NAMALWA (cell line): ENCODE data around the gene FNDC8.
"Not testable (repeated sequence)": the region's sequence is repeated elsewhere in the genome, so short reads cannot be mapped to it uniquely, and the experiment has no call there.

Experiments used
- DNase-seq: peaks from one replicate; pipeline ENCODE4 v3.0.0-alpha.2; 2015; ENCODE audit warnings: low spot score

The FNDC8 gene

DNA sequence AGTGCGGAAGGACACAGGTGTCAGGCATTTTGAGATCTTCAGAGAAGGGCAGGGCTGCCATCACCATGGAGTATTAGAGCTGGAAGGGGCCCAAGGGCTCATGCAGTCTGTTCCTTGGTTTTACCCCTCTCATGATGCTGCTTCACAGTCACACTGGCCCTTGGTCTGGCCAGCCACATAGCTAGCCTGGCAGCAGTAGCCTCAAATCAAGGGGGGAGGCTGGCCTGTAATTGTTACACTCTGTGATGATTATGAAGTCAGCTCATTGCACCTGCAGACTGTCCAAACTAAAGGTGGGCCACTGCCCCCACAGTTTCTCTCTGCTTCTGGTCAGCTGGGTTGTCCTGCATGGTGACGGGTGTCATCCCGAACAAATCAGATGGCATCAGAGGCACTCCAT is at the start of gene FNDC8:
Gene FNDC8, plus strand, starts transcription at position 301 of the 400 bp plus-strand sequence. Its CDS starts 79 bp downstream, at position 380.
- DNase-seq = no peak

DNA sequence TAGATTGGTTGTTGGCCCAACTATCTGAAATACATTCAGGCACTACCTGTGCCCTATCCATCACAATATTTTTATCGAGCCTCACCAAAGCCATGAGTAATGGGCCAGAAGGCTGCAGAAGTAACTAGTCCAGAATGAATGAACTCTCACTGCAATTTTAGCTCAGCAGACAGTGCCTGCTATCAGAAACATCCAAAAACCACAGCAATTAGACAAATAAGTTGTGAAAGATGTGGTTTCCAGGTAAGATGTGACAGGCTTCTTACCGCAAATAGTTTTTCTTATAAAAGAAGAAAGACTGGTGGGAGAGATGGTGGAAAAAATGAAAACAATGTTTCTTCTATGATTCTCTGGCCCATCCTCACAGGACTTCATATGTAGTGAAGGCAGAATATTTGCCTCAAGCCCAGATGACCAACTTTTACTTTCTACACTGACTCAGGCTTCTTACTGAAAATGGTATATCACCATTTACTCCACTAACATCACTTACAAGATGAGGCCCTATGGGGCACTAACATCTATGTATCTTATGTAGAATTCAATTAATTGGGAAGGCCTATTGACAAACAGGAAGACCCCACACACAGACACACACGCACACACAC is 48.1 kb upstream of the FNDC8 start:
- no peak for DNase-seq

DNA sequence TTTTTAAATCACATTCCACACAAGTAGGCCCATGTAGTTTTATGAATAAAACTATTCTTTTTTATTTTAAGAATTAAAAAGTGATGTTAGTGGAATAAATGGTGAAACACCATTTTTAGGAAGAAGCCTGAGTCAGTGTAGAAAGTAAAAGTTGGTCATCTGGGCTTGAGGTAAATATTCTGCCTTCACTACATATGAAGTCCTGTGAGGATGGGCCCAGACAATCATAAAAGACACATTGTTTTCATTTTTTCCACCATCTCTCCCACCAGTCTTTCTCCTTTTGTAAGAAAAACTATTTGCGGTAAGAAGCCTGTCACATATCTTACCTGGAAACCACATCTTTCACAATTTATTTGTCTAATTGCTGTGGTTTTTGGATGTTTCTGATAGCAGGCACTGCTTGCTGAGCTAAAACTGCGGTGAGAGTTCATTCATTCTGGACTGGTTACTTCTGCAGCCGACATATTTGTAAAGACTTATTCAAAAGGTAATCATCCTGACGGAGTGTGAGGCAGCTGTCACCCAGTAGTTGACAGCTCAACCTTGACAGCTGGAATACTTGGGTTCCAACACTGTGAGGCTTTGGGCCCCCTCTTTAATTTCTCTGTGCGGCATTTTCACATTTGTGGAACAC is 47.3 kb upstream of the FNDC8 start:
- no peak for DNase-seq

DNA sequence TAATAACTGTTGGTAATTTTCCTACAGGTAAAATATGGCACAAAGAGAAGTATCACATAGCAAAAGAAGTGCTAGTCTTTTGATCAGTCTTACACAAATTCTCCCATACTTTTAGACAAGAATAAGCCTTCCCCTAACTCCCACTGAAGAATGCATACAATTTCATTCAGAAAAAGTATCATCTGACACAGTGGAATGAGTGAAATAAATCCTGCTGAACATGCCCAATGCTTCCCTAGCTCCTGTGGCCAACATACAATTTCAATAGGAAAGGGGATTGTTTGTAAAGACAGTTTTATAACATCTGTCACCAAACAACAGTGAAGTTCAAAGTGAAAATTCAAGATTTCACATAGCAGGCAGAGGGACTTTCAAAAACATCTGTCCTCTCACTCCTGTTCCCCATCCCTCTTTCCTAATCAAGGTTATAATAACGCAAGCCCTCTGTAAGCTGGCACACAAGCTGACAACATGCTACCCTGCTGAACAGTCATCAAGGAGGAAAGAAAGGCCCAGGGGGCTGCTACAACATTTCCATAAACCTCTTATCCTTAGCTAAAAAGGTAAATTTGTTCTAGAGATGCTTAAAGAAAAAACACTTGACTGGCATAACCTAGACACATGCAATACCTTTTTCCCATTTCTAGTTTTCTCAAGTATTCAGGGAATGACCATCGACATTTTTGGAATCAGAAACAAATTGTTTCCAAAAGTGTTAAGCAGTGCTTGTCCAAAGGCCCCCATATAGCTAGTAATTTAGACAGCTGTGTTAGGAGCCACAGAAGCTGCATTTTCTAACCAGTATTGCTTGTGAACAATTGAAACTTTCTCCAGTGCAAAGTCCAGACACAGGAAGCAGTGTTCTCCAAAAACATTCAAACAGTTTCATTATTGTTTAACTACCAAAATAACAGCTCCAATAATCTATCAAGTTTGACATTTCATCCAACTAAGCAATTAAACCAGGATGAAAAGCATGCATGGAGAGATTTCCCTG is 46.4 kb upstream of the FNDC8 start:
- no peak for DNase-seq

DNA sequence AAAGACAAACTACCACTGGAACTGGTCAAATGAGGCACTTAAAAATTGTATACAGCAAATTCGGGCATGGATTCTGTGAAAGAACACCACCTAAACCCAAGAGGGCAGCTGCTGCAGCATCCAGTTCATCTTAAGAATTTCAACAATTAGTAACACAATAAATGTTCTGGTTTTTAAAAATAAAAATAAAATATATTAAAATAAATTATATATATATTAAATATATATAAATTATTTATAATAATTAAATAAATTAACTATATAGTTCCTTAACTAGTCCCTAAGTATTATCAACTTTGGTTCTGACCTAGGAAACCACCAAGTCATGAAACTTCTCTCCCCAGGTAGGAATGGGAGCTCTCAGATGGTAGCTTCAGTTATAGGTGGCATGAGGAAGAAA is 44.5 kb upstream of the FNDC8 start:
- no peak for DNase-seq

DNA sequence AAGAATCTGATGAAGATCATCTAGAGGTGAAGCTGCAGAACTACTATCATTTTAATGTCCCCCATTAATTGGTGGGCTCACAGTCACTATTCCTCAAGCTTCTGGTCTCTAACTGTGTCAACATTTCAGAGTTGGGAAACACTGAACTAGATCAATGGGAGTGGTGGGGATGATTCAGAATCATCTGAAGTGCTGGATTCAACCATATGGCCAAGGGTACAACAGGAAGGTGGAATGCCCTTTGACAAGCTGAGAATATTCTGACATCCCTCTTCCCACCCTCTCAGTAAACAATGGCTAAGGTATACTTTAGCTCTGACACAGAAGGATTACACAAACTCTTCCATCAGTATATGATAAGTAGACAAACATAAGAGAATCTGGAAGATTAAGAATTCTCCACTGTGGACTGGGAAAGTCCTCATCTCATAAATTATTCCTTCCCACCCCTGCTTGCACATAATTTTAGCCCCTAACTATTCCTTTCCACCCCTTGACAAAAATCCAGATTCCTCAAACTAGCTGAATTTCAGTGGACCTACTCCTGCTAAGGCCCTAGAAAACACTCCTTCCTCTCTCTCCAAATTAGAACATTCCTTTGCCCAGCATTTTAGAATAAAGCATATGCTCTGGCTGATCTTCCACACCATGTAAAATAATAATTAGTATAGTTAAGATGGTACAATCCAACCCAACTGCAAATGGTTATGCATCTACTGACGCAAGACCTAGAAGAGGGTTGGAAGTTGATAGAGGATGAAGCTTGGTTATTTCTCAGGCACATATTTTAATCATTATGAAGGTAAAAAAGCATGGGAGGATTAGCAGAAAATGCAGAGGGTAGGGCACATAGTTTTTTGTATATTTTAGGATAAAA is 41.6 kb upstream of the FNDC8 start:
- DNase-seq = no peak

DNA sequence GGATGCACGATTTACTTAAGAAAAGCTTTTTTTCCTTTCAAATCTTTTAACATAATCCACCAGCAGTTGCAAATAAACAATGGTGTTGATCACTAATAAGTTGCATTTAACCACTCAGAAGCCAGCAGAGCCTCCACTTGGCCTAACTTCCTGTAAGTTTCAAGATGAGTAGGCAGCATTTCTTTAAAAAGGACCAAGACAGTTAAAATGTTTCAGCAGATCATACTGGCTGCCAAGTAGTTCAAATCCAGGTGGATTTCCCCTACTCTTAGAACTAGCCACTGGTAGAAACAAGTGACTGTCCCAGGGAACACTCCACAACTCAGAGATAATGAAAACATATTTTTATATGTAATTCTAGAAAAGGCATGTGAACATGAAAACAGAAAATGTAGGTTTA is 40.9 kb upstream of the FNDC8 start:
- peak; percentile 13 for DNase-seq

DNA sequence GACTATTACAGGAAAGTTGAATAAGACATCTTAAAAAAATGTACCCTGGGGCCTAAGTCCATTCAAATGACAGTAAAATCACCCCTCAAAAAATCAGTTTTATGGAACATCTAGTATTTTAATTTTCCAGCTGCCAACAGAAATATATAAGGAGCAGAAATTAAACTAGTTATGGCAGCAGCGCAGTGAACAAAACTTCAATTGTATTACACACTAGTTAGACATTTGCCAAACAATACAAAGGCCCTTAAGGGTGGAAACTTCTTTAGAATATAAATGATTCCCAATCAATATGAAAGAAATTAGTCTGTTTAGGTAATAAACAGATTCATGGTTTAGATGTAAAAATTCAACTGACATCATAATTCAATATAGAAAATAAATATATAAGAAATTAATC is 39.8 kb upstream of the FNDC8 start:
- DNase-seq = no peak

DNA sequence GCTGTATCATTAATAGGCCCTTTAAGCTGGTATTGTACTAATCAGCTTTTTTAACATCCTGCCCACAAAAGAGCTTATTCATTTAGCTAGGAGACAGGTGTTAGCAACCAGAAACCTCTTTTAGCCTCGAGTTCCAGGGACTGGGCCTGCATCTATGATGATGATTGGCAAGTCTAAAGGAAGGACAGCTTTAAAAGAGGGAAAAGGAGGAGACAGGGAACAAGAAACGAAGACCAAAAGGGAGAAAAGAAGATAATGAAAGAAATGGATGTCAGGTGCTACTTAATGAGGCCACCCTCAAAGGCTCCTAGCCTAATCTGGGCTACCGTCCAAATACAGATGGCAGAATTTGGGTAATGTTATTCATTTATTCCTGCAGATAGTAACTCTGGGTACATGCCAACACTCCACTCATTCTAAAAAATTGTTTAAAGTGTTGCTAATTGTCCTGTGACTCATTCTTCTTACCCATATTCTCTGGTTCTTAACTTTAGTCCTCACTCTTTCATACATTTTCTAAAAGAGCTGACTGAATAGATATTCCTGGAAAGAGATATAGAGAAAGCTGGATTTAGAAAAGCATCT is 39.2 kb upstream of the FNDC8 start:
- no peak for DNase-seq

DNA sequence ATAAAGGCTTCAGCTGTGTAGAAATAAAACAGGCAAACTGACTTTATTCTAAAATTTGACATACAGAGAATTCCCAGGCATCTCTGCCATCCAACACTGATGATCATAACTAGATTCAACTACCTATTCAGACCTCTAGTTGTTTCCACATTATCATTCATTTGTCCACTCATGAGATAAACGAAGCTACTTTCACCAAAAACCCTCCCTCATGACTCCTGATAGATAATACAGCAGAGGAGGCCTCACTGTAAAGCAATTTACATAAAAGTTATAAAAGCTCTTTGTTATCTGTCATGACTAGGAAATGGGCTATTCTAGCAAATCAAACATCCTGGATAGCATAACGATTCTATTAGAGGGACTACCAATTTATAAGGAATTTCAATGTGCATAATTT is 38.3 kb upstream of the FNDC8 start:
- no peak for DNase-seq

DNA sequence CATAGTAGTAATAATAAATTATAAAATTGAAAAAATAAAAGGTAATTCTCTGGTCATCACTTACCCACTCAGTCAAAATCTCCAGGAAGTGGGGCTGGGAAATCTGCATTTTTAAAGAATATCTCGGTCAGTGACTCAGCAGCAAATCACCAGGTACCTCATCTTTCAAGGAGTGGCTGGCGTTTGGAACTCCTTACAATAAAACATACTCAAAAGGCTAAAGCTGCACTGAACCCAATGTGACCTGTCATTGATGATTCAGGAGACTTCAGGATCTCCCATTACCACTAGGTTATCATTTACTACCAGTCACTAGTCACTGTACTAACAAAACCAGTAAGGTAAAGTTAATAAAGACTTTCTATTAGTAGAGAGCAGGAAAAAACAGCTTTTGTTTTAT is 36.4 kb upstream of the FNDC8 start:
- no peak for DNase-seq

DNA sequence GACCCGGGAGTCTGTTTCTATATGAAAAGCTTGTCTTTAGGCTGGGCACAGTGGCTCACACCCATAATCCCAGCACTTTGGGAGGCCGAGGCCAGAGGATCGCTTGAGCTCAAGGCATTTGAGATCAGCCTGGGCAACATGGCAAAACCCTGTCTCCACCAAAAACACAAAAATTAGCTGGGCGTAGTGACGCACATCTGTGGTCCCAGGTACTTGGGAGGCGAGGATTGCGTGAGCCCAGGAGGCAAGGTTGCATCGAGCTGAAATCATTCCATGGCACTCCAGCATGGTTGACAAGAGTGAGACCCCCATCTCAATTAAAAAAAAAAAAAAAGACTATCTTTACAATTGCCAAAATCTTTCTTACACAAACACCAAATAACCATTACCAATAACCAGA is 35.3 kb upstream of the FNDC8 start:
- DNase-seq = no peak

DNA sequence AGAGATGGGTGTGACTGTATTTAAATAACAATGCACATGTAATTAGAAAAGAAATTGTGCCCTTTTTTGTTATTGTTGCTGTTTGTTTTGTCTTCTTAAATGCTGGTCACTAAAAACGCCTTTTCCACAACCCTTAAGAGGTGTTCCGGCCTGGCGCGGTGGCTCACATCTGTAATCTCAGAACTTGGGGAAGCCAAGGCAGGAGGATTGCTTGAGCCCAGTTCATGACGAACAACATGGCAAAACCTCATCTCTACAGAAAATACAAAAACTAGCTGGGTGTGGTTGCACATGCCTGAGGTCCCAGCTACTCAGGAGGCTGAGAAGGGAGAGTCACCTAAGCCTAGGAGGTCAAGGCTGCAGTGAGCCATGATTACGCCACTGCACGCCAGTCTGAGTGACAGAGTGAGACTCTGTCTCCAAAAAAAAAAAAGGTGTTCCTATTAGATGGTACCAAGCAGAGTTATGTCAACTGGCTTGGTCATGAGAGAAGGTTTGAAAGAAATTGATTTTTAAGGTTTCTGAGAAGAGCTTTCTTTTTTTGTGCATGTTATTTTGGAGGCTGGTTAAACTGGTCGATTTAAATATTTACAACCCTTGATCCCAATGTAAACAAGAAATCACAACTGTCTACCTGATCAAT is 34.4 kb upstream of the FNDC8 start:
- DNase-seq = no peak

DNA sequence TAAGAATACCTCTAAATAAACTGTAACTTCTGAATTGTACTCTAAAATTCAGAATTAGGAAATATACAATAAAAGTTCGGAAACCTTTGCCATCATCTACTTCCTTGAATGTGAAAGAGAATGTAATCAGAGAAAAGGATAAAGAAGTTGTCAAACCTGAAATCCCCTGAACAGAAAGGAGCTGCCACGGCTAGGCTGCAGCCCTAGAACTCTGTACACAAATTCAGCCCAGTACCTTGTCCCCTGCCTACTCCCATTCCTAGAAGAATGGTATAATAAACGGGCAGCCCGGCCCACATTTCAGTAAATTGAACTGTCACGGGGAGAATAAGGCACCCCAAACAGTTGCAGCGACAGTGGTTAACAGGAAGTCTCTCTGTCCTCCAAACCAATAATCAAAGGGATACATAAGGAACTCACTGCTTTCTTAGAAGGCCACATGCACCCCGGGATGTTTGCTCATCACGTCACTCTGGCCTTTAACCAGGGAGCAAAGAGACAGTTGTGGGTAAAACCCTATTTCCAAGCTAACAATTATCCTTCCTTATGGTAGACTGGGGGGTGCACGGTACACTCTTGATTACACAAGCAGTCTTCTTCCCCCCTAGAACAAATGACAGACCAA is 33.6 kb upstream of the FNDC8 start:
- DNase-seq = peak; percentile 44

DNA sequence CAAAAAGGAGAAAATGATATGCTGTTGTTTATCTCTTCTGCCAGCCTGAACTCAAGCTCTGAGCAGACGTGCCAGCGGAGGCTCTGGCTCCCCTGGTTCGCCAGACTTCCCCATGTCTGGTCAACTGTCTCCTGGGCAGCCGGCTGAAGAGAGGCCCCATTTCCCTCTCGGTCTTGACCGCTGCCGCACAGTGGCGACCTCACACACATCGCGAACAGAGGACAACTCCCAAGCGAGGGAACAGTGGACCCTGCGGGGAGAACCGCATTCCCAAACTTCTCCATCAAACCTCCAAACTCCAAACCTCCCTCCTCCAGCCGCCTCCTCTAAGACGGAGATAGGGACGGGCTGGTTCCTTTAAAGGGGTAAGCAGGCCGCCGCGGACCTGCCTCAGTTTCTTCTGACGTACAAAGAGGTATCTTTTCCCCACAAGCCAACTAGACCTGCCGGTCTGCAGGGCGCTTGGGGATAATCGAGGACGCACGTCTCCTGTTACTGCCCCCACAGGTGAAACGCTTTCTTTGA is 33.0 kb upstream of the FNDC8 start:
- no peak for DNase-seq

DNA sequence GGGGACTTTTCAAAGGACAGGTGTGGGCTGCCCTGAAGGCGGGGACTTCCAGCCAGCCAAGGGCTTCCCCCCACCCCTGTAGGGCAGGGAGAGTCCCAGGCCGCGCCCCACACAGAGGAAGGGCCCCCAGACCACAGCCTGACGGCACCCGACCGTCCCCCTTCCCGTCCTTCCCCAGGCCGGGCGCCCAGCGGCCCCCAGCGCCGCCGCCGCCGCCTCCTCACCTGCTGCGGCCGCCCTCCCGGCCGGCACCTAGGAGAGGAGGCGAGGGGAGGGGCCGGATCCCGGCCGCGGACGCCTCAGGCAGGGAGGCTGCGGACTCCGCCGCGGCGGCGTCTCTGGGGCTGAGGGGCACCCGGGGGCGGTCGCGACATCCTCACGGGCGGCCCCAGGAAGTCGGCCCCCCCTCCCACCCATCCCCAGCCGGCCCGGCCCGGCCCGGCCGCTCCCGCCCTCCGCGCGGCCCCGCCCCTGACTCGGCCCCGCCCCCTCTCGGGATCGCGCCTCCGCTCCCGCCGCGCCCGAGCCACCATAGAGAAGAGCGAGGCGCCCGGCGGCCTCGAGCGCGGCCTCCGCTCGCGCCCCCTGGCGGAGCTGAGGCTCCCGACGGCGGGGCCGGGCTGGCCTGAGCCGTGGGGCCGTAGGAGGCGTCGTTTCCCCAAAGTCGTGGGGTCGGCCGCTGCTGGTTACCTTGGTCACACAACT is 32.4 kb upstream of the FNDC8 start:
- peak; percentile 91 for DNase-seq

DNA sequence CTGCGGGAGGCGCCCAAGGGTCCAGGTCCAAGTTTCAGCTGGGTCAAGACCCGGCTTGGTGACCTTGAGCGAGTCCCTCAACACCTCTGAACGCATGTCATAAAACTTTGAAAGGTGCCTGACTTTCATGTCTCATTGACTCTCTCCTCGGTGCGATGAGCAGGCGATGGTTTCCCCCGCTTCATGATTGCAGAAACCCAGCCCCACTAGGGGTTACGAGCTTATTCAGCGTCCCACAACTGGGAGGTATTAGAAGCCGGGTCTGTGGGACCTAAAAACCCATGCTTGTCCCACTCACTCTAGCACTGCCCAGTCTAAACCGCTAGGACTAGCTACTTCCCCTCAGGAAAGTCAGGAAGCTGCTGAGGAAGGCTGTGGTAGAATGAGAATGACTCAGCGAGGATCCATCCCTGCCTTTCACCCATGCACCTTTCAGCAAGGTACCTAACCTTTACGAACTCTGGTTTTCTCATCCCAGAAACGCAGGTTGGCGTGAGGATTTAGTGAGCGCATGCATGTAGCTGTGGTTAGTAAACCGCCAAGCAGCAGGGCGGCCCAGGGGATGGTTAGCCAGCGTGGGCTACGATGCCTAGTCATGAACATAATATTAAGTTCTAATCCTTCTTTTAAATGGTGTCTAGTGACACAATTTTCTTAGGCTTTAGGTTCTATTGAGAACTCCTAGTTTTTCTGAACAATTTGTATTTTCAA is 31.7 kb upstream of the FNDC8 start:
- DNase-seq = no peak

DNA sequence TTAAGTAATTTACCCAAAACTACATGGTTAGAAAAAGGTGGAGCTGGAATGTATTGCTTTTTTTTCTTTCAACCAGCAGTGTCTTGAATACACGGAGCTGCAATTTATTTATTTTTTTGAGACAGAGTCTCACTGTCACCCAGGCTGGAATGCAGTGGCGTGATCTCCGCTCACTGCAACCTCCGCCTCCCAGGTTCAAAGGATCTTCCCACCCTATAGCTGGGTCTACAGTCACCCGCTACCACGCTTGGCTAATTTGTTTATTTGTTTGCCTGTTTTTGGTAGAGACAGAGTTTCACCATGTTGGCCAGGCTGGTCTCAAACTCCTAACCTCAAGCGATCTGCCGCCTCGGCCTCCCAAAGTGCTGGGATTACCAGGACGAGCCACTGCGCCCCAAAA is 30.7 kb upstream of the FNDC8 start:
- DNase-seq = not testable (repeated sequence)

DNA sequence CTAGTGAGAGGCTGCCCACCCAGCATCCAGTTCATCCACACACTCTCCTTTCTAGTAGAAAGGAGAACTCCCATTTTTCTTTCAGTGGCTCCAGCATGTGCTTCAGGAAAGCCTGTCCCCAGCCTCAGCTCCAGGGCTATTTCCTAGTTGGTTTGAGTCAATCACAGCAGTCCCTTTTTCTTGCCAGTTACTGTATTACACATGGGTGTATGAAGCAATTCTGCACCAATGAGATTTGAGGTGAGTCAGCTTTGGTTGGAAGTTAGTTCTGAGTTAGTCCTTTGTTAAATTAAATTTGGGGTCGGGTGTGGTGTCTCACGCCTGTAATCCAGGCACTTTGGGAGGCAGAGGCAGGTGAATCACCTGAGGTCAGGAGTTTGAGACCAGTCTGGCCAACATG is 26.5 kb upstream of the FNDC8 start:
- DNase-seq = no peak
